ENCODE measurements around the gene HTR3A.

The HTR3A gene

GRCh38 chr11:113980785-113981184, 5.9 kb downstream of the HTR3A start:
- no peaks in the 10 kb centered on the region for H3K36me3 ChIP-seq (ENCODE audit: insufficient read depth, low read length)
- no peak overlapping the region for H3K4me3 ChIP-seq (ENCODE audit: low read length)
- no peak overlapping the region for H3K4me2 ChIP-seq (ENCODE audit: low read length)
- no peaks in the 10 kb centered on the region for H3K9me3 ChIP-seq (replicated peaks; ENCODE audit: low read length)
- no peak overlapping the region for H3K9ac ChIP-seq (ENCODE audit: low read depth, low read length)
- H3K4me1 ChIP-seq (ENCODE audit: control insufficient read depth, insufficient read depth, low read length): no peaks in the 10 kb centered on the region
- H3K27me3 ChIP-seq (ENCODE audit: control insufficient read depth, insufficient read depth, low read length): peaks cover 92% of the 10 kb centered on the region

GRCh38 chr11:113982306-113982705, 7.4 kb downstream of the HTR3A start:
- Histone ChIP-seq H3K9ac (ENCODE audit: low read depth, low read length) (no peak overlapping the region), H3K9me3 (replicated peaks; ENCODE audit: low read length) (no peaks in the 10 kb centered on the region), H3K4me2 (ENCODE audit: low read length) (no peak overlapping the region), H3K4me1 (ENCODE audit: control insufficient read depth, insufficient read depth, low read length) (no peaks in the 10 kb centered on the region), H3K4me3 (ENCODE audit: low read length) (no peak overlapping the region), H3K36me3 (ENCODE audit: insufficient read depth, low read length) (no peaks in the 10 kb centered on the region), H3K27me3 (ENCODE audit: control insufficient read depth, insufficient read depth, low read length) (peaks cover 89% of the 10 kb centered on the region)

GRCh38 chr11:113984781-113985180, 9.9 kb downstream of the HTR3A start:
- no peak overlapping the region for H3K9ac ChIP-seq (ENCODE audit: low read depth, low read length)
- peaks cover 76% of the 10 kb centered on the region for H3K27me3 ChIP-seq (ENCODE audit: control insufficient read depth, insufficient read depth, low read length)
- no peaks in the 10 kb centered on the region for H3K36me3 ChIP-seq (ENCODE audit: insufficient read depth, low read length)
- H3K4me3 ChIP-seq (ENCODE audit: low read length): no peak overlapping the region
- H3K9me3 ChIP-seq (replicated peaks; ENCODE audit: low read length): no peaks in the 10 kb centered on the region
- no peaks in the 10 kb centered on the region for H3K4me1 ChIP-seq (ENCODE audit: control insufficient read depth, insufficient read depth, low read length)
- H3K4me2 ChIP-seq (ENCODE audit: low read length): no peak overlapping the region

GRCh38 chr11:113985906-113986305, 11.0 kb downstream of the HTR3A start:
- no peak overlapping the region for H3K4me3 ChIP-seq (ENCODE audit: low read length)
- peaks cover 65% of the 10 kb centered on the region for H3K27me3 ChIP-seq (ENCODE audit: control insufficient read depth, insufficient read depth, low read length)
- no peaks in the 10 kb centered on the region for H3K36me3 ChIP-seq (ENCODE audit: insufficient read depth, low read length)
- no peaks in the 10 kb centered on the region for H3K4me1 ChIP-seq (ENCODE audit: control insufficient read depth, insufficient read depth, low read length)
- H3K9me3 ChIP-seq (replicated peaks; ENCODE audit: low read length): no peaks in the 10 kb centered on the region
- no peak overlapping the region for H3K4me2 ChIP-seq (ENCODE audit: low read length)
- H3K9ac ChIP-seq (ENCODE audit: low read depth, low read length): no peak overlapping the region

DNA sequence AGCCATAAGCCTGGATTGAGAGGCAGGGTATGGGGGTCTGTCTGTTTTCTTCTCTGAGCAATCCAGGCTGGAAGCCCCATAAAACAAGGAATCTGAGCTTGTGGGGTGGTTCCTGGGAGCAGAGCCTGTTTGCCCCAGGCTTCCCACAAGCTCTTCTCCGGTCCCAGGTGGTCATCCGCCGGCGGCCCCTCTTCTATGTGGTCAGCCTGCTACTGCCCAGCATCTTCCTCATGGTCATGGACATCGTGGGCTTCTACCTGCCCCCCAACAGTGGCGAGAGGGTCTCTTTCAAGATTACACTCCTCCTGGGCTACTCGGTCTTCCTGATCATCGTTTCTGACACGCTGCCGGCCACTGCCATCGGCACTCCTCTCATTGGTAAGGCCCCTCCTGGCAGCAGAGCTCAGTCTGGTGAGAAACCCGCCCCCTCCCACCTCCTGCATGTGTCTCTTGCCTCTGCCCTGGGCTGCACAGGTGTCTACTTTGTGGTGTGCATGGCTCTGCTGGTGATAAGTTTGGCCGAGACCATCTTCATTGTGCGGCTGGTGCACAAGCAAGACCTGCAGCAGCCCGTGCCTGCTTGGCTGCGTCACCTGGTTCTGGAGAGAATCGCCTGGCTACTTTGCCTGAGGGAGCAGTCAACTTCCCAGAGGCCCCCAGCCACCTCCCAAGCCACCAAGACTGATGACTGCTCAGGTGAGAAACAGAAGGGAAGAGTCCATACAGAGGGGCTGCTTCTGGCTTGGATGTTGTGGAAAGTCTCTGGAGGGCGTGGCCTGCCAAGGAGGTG, 11.6 kb downstream of the HTR3A start:
- no peak overlapping the region for H3K4me3 ChIP-seq (ENCODE audit: low read length)
- H3K4me2 ChIP-seq (ENCODE audit: low read length): no peak overlapping the region
- peaks cover 59% of the 10 kb centered on the region for H3K27me3 ChIP-seq (ENCODE audit: control insufficient read depth, insufficient read depth, low read length)
- no peaks in the 10 kb centered on the region for H3K4me1 ChIP-seq (ENCODE audit: control insufficient read depth, insufficient read depth, low read length)
- H3K36me3 ChIP-seq (ENCODE audit: insufficient read depth, low read length): no peaks in the 10 kb centered on the region
- H3K9ac ChIP-seq (ENCODE audit: low read depth, low read length): no peak overlapping the region
- no peaks in the 10 kb centered on the region for H3K9me3 ChIP-seq (replicated peaks; ENCODE audit: low read length)

DNA sequence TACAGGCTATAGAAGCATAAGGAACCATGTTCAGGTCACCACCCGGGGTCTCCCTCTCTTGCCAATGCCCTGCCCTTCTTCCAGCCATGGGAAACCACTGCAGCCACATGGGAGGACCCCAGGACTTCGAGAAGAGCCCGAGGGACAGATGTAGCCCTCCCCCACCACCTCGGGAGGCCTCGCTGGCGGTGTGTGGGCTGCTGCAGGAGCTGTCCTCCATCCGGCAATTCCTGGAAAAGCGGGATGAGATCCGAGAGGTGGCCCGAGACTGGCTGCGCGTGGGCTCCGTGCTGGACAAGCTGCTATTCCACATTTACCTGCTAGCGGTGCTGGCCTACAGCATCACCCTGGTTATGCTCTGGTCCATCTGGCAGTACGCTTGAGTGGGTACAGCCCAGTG, 14.5 kb downstream of the HTR3A start:
- Histone ChIP-seq H3K9ac (ENCODE audit: low read depth, low read length) (no peak overlapping the region), H3K36me3 (ENCODE audit: insufficient read depth, low read length) (no peaks in the 10 kb centered on the region), H3K4me1 (ENCODE audit: control insufficient read depth, insufficient read depth, low read length) (no peaks in the 10 kb centered on the region), H3K27me3 (ENCODE audit: control insufficient read depth, insufficient read depth, low read length) (peaks cover 52% of the 10 kb centered on the region), H3K4me2 (ENCODE audit: low read length) (no peak overlapping the region), H3K9me3 (replicated peaks; ENCODE audit: low read length) (no peaks in the 10 kb centered on the region), H3K4me3 (ENCODE audit: low read length) (no peak overlapping the region)

- Histone ChIP-seq H3K27me3 (ENCODE audit: control insufficient read depth, insufficient read depth, low read length) (peaks cover 53% of the 10 kb centered on the region), H3K36me3 (ENCODE audit: insufficient read depth, low read length) (no peaks in the 10 kb centered on the region), H3K4me2 (ENCODE audit: low read length) (no peak overlapping the region), H3K9me3 (replicated peaks; ENCODE audit: low read length) (no peaks in the 10 kb centered on the region), H3K4me1 (ENCODE audit: control insufficient read depth, insufficient read depth, low read length) (no peaks in the 10 kb centered on the region), H3K9ac (ENCODE audit: low read depth, low read length) (no peak overlapping the region), H3K4me3 (ENCODE audit: low read length) (no peak overlapping the region)
Observed at GRCh38 chr11:113989916-113990315, 15.0 kb downstream of the HTR3A start.

- H3K4me3 ChIP-seq (ENCODE audit: low read length): no peak overlapping the region
- H3K9ac ChIP-seq (ENCODE audit: low read depth, low read length): no peak overlapping the region
- no peaks in the 10 kb centered on the region for H3K36me3 ChIP-seq (ENCODE audit: insufficient read depth, low read length)
- peaks cover 50% of the 10 kb centered on the region for H3K27me3 ChIP-seq (ENCODE audit: control insufficient read depth, insufficient read depth, low read length)
- no peaks in the 10 kb centered on the region for H3K4me1 ChIP-seq (ENCODE audit: control insufficient read depth, insufficient read depth, low read length)
- H3K4me2 ChIP-seq (ENCODE audit: low read length): no peak overlapping the region
- no peaks in the 10 kb centered on the region for H3K9me3 ChIP-seq (replicated peaks; ENCODE audit: low read length)
Observed at GRCh38 chr11:113991170-113991569, 16.3 kb downstream of the HTR3A start.

GRCh38 chr11:113991718-113992458, 17.0 kb downstream of the HTR3A start:
- H3K9me3 ChIP-seq (replicated peaks; ENCODE audit: low read length): no peaks in the 10 kb centered on the region
- no peaks in the 10 kb centered on the region for H3K4me1 ChIP-seq (ENCODE audit: control insufficient read depth, insufficient read depth, low read length)
- H3K4me3 ChIP-seq (ENCODE audit: low read length): no peak overlapping the region
- H3K4me2 ChIP-seq (ENCODE audit: low read length): no peak overlapping the region
- H3K36me3 ChIP-seq (ENCODE audit: insufficient read depth, low read length): no peaks in the 10 kb centered on the region
- peaks cover 52% of the 10 kb centered on the region for H3K27me3 ChIP-seq (ENCODE audit: control insufficient read depth, insufficient read depth, low read length)
- no peak overlapping the region for H3K9ac ChIP-seq (ENCODE audit: low read depth, low read length)

DNA sequence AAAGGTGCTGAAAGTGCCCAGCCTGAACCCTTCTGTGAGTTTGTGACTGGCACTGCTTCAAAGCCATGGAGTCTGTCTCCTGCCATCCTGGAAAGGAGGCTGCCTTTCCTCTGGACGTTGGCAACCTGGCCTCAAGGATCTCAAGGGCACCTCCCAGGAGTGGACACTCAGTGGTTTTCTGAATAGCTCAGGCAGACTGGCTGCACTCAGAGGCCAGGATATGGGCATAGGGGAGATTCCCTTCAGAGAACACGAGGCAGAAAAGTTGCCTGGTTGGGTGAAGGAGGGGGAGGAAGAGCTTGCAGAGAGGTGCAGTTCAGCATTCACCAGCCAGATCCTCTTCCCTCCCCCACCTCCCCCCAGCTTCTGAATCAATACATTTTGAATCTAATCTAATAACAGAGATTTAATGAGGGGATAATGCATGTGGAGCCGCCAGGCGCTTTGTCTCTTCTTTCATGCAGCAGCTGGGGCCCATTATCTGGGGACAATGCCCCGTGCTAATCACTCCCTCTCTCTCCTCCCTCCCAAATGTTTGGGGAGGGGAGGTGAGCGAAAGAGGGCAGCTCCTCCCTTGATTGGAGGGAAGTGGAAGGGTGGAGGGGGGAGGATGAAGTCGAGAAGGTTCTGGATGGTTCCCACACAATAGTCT, 17.7 kb downstream of the HTR3A start:
- Histone ChIP-seq H3K9ac (ENCODE audit: low read depth, low read length) (no peak overlapping the region), H3K4me2 (ENCODE audit: low read length) (no peak overlapping the region), H3K4me1 (ENCODE audit: control insufficient read depth, insufficient read depth, low read length) (no peaks in the 10 kb centered on the region)

DNA sequence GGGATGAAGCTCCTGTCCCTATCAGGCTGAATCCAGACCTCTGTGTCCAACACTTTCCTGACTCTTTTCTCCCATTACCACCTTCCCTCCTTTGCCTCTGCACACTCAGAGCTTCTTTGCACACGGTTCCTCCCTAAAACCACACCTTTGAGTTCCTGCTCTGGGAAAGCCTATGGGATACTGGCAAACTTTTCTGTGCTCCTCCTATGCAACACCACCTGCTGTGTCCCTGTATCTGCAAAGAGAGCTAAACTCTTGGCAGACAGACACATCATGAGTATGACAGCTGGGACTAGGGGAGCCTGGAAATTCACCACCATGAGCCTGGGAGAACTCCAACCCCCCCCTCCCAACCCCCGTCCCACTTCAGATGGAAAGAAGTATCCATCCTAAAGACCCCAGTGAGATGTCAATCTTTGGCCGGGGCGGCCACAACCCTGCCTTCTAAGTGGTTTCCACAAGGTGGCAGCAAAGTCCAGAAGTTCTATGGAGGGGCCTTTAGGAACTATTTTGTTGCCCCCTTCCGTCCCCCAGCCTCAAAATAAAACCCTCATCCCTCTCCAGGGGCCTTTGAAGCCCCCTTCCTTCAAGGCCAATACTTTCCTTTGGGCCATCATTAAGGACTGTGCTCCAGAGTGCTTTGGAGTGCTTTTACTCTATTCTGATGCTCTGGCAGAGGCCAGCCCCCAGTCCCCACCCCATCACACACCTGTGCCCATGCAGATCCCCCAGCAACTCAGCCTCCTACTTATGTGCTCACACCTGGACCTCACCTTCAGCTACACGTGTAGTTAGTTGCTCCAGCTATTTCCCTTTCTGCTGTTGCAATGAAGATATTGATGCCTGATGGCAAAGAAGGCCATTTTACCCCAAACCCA, 19.4 kb downstream of the HTR3A start:
- Histone ChIP-seq H3K9ac (ENCODE audit: low read depth, low read length) (no peak overlapping the region), H3K36me3 (ENCODE audit: insufficient read depth, low read length) (no peaks in the 10 kb centered on the region), H3K4me2 (ENCODE audit: low read length) (no peak overlapping the region), H3K27me3 (ENCODE audit: control insufficient read depth, insufficient read depth, low read length) (peaks cover 60% of the 10 kb centered on the region), H3K4me3 (ENCODE audit: low read length) (no peak overlapping the region), H3K9me3 (replicated peaks; ENCODE audit: low read length) (no peaks in the 10 kb centered on the region), H3K4me1 (ENCODE audit: control insufficient read depth, insufficient read depth, low read length) (no peaks in the 10 kb centered on the region)

More for the DNA sequence above, 17.7 kb downstream of the HTR3A start:
- Histone ChIP-seq H3K27me3 (ENCODE audit: control insufficient read depth, insufficient read depth, low read length) (peaks cover 53% of the 10 kb centered on the region), H3K9me3 (replicated peaks; ENCODE audit: low read length) (no peaks in the 10 kb centered on the region), H3K36me3 (ENCODE audit: insufficient read depth, low read length) (no peaks in the 10 kb centered on the region), H3K4me3 (ENCODE audit: low read length) (no peak overlapping the region)
